H1 (cell line): Measurements from ENCODE around the gene RADIL. TPM values are rescaled to one million over a fixed set of nuclear protein-coding genes. Genes with fewer than 3 reads are reported as not detected.

ENCODE experiments used
- KDM4A ChIP-seq: IDR thresholded peaks from one replicate; pipeline ENCODE4 v1.7.1; 2012; ENCODE audit warnings: low read depth, mild to moderate bottlenecking, moderate library complexity, low read length, inconsistent platforms; ENCODE audit not compliant: severe bottlenecking
- MAFK ChIP-seq: IDR thresholded peaks from 2 replicates; pipeline ENCODE4 v1.6.1; 2012; ENCODE audit warnings: low read depth, mild to moderate bottlenecking, improper control_type of control experiment, low read length
- POU5F1 ChIP-seq: IDR thresholded peaks from 2 replicates; pipeline ENCODE4 v1.6.1; 2011; ENCODE audit warnings: low read depth, mild to moderate bottlenecking, low read length, moderate library complexity
- RAD21 ChIP-seq, 2 experiments: IDR thresholded peaks in 1 of 2; conservative IDR thresholded peaks in 1 of 2; 2 replicates each; pipeline ENCODE4 v1.6.1; 2011; ENCODE audit warnings: low read depth in 2 of 2, low read length in 2 of 2, improper control_type of control experiment in 1 of 2, inconsistent platforms in 1 of 2, mild to moderate bottlenecking in 1 of 2, moderate library complexity in 1 of 2
- RBBP5 ChIP-seq: IDR thresholded peaks from 2 replicates; pipeline ENCODE4 v1.7.1; 2012; ENCODE audit warnings: low read depth, mild to moderate bottlenecking, inconsistent platforms, low read length, moderate library complexity, borderline replicate concordance
- RXRA ChIP-seq: IDR thresholded peaks from 2 replicates; pipeline ENCODE4 v1.6.1; 2011; ENCODE audit warnings: low read depth, mild to moderate bottlenecking, low read length, moderate library complexity; ENCODE audit not compliant: insufficient read depth
- SP2 ChIP-seq: IDR thresholded peaks from 2 replicates; pipeline ENCODE4 v1.6.1; 2012; ENCODE audit warnings: mild to moderate bottlenecking, low read length, inconsistent platforms
- SP4 ChIP-seq: IDR thresholded peaks from 2 replicates; pipeline ENCODE4 v1.6.1; 2012; ENCODE audit warnings: low read length, inconsistent platforms
- TEAD4 ChIP-seq: IDR thresholded peaks from 2 replicates; pipeline ENCODE4 v1.6.1; 2012; ENCODE audit warnings: low read depth, low read length, inconsistent platforms, mixed read lengths
- polyA plus RNA-seq, 7 experiments: library from polyadenylated mRNA; depleted of rRNA in 3 of 7; stranded (reverse) in 5 of 7; unstranded in 2 of 7; fragments of >200 nt in 5 of 7; fragments of 200-250 nt in 2 of 7; gene quantifications; 1 replicate in 5 of 7; 2 replicates in 1 of 7; 4 replicates in 1 of 7; pipeline versions ENCODE4 v1.2.1 to v1.2.3, GENCODE V29; 2011 to 2013; ENCODE audit warnings: missing spikeins in 2 of 7, mixed read lengths in 2 of 7
- total RNA-seq: library from RNA; stranded (reverse); fragmentation: NEBNext Ultra II Directional; extraction: Animal tissue kit (Norgen Biotek cat#: 25700); gene quantifications from 2 replicates; pipeline ENCODE4 v1.2.1, GENCODE V29; 2021
- TF ChIP-seq, protein P1 (sequence below): fragments of 300-600 bp; sonication (generic); IDR thresholded peaks from 2 replicates; pipeline ENCODE4 v1.7.1; 2012; ENCODE audit warnings: low read length, moderate library complexity, mild to moderate bottlenecking, inconsistent platforms; ENCODE audit not compliant: insufficient replicate concordance

The RADIL gene
- total and polyA plus RNA-seq, 2 of the 8 experiments (the other 6 are each of a cell fraction or from before 2014, with no cell fraction given): 5.0 to 5.4 TPM

DNA sequence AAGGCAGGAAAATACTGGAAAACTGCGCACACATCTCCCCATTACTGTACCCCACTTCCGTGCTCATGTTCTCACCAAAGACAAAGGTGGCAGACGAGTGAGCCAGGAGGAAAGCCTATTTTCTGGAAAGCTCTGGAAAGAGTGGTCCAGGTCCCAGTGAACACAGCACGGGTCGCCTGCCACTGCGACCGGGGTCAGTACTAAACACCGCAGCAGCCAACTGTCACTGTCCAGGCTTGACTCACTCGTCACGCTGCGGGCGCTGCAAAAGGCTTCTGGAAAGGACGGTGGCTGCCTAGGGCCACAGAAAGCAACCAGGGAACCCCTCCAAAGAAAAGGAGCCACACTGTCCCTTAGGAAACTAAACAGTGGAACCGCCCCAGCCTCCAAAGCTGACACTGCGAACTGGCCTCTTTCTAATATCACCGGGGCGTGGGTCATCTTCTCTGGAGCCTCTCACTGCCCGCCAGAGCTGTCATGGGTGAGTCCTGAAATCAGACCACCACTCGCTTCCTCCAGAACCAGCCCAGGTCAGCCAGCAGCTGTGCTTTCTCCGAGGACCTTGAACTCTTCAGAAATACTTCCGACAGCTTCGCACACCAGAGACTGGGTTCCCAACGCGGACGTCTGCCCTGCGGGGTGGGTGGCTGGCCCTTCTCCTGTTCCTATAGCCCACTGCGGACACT is 4.0 kb downstream of the RADIL start (continued):
- TF ChIP-seq, protein P1, sequence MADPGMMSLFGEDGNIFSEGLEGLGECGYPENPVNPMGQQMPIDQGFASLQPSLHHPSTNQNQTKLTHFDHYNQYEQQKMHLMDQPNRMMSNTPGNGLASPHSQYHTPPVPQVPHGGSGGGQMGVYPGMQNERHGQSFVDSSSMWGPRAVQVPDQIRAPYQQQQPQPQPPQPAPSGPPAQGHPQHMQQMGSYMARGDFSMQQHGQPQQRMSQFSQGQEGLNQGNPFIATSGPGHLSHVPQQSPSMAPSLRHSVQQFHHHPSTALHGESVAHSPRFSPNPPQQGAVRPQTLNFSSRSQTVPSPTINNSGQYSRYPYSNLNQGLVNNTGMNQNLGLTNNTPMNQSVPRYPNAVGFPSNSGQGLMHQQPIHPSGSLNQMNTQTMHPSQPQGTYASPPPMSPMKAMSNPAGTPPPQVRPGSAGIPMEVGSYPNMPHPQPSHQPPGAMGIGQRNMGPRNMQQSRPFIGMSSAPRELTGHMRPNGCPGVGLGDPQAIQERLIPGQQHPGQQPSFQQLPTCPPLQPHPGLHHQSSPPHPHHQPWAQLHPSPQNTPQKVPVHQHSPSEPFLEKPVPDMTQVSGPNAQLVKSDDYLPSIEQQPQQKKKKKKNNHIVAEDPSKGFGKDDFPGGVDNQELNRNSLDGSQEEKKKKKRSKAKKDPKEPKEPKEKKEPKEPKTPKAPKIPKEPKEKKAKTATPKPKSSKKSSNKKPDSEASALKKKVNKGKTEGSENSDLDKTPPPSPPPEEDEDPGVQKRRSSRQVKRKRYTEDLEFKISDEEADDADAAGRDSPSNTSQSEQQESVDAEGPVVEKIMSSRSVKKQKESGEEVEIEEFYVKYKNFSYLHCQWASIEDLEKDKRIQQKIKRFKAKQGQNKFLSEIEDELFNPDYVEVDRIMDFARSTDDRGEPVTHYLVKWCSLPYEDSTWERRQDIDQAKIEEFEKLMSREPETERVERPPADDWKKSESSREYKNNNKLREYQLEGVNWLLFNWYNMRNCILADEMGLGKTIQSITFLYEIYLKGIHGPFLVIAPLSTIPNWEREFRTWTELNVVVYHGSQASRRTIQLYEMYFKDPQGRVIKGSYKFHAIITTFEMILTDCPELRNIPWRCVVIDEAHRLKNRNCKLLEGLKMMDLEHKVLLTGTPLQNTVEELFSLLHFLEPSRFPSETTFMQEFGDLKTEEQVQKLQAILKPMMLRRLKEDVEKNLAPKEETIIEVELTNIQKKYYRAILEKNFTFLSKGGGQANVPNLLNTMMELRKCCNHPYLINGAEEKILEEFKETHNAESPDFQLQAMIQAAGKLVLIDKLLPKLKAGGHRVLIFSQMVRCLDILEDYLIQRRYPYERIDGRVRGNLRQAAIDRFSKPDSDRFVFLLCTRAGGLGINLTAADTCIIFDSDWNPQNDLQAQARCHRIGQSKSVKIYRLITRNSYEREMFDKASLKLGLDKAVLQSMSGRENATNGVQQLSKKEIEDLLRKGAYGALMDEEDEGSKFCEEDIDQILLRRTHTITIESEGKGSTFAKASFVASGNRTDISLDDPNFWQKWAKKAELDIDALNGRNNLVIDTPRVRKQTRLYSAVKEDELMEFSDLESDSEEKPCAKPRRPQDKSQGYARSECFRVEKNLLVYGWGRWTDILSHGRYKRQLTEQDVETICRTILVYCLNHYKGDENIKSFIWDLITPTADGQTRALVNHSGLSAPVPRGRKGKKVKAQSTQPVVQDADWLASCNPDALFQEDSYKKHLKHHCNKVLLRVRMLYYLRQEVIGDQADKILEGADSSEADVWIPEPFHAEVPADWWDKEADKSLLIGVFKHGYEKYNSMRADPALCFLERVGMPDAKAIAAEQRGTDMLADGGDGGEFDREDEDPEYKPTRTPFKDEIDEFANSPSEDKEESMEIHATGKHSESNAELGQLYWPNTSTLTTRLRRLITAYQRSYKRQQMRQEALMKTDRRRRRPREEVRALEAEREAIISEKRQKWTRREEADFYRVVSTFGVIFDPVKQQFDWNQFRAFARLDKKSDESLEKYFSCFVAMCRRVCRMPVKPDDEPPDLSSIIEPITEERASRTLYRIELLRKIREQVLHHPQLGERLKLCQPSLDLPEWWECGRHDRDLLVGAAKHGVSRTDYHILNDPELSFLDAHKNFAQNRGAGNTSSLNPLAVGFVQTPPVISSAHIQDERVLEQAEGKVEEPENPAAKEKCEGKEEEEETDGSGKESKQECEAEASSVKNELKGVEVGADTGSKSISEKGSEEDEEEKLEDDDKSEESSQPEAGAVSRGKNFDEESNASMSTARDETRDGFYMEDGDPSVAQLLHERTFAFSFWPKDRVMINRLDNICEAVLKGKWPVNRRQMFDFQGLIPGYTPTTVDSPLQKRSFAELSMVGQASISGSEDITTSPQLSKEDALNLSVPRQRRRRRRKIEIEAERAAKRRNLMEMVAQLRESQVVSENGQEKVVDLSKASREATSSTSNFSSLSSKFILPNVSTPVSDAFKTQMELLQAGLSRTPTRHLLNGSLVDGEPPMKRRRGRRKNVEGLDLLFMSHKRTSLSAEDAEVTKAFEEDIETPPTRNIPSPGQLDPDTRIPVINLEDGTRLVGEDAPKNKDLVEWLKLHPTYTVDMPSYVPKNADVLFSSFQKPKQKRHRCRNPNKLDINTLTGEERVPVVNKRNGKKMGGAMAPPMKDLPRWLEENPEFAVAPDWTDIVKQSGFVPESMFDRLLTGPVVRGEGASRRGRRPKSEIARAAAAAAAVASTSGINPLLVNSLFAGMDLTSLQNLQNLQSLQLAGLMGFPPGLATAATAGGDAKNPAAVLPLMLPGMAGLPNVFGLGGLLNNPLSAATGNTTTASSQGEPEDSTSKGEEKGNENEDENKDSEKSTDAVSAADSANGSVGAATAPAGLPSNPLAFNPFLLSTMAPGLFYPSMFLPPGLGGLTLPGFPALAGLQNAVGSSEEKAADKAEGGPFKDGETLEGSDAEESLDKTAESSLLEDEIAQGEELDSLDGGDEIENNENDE: no peak
- TF ChIP-seq POU5F1 (no peak), RAD21 (IDR thresholded peaks at IDR 0.05 in 1 of 2, conservative IDR thresholded peaks at IDR 0.05 in 1 of 2; ENCODE audit: low read depth in 2 of 2, low read length in 2 of 2) (no peak), KDM4A (no peak), SP4 (no peak), RXRA (no peak), TEAD4 (no peak), RBBP5 (no peak), MAFK (no peak), SP2 (no peak)
